ENCODE measurements around the gene NMNAT1.

NMNAT1 gene

GRCh38 chr1:9960706-9961562 lies 17.7 kb downstream of the NMNAT1 start:
- no peak for TF ChIP-seq CTCF (IDR thresholded peaks at IDR 0.05; ENCODE audit: extremely low read depth, missing control alignments)
- peak; percentile 45 for DNase-seq (ENCODE audit: low spot score)

GRCh38 chr1:9984253-9984652 lies 41.0 kb downstream of the NMNAT1 start:
- no peak for TF ChIP-seq CTCF (IDR thresholded peaks at IDR 0.05; ENCODE audit: extremely low read depth, missing control alignments)
- no peak for DNase-seq (ENCODE audit: low spot score)

- DNase-seq (ENCODE audit: low spot score), result no peak
- no peak for TF ChIP-seq CTCF (IDR thresholded peaks at IDR 0.05; ENCODE audit: extremely low read depth, missing control alignments)
Observed at GRCh38 chr1:9985001-9985400, 41.7 kb downstream of the NMNAT1 start.

- TF ChIP-seq CTCF (IDR thresholded peaks at IDR 0.05; ENCODE audit: extremely low read depth, missing control alignments), result no peak
- DNase-seq (ENCODE audit: low spot score), result no peak
Observed at GRCh38 chr1:9989773-9990172, 46.5 kb downstream of the NMNAT1 start.

- TF ChIP-seq CTCF (IDR thresholded peaks at IDR 0.05; ENCODE audit: extremely low read depth, missing control alignments), result no peak
- DNase-seq (ENCODE audit: low spot score), result no peak
Observed at GRCh38 chr1:9990944-9991343, 47.7 kb downstream of the NMNAT1 start.

GRCh38 chr1:9992910-9993309 lies 49.6 kb downstream of the NMNAT1 start:
- DNase-seq (ENCODE audit: low spot score), result no peak
- no peak for TF ChIP-seq CTCF (IDR thresholded peaks at IDR 0.05; ENCODE audit: extremely low read depth, missing control alignments)

- TF ChIP-seq CTCF (IDR thresholded peaks at IDR 0.05; ENCODE audit: extremely low read depth, missing control alignments), result no peak
- DNase-seq (ENCODE audit: low spot score), result no peak
Observed at GRCh38 chr1:9993561-9994075, 50.3 kb downstream of the NMNAT1 start.

Measured in GM20000 (cell line).